ENCODE measurements around the gene TMEM51. TPM values are rescaled to one million over a fixed set of nuclear protein-coding genes. Genes with fewer than 3 reads are reported as not detected.

Gene TMEM51
- total and polyA plus RNA-seq, 5 donors from 2014 or later = not detected

DNA sequence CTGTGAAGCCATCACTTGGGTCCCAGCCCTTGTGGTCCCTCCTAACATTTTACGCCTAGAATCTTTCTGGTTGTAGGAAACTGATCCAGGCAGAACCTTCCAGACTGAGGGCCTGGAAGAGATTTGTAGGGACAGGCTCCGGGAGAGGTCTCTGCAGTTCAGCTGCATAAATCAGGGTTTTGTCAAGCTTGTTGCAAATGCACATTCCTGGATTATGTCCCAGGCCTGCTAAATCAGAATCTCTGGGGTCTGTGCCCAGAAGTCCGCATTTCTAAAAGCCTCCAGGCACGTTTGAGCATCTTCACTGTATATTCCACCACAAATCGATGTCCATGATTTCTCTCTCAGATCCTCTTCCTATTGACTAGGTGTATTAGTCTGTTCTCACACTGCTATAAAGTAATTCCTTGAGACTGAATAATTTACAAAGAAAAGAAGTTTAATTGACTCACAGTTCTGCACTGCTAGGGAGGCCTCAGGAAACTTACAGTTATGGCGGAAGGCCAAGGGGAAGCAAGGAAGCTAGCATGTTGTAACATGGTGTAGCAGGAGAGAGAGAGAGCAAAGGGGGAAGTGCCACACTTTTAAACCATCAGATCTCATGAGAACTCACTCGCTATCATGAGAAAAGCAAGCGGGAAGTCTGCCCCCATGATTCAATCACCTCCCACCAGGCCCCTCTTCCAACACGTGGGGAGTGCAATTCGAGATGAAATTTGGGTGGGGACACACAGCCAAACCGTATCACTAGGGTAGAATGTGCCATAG, 92.2 kb downstream of the TMEM51 start:
- no peaks in the 10 kb centered on the region for H3K9me3 ChIP-seq (ENCODE audit: control insufficient read depth in 2 of 2, low read length in 2 of 2)
- ATAC-seq (ENCODE audit: low read depth in 2 of 2) (no peak), DNase-seq (no peak)
- no peaks in the 10 kb centered on the region for H3K4me1 ChIP-seq (ENCODE audit: control insufficient read depth, insufficient read depth, low read length, poor library complexity, severe bottlenecking)
- H3K36me3 ChIP-seq (ENCODE audit: control insufficient read depth, insufficient read depth, low read length) = no peaks in the 10 kb centered on the region
- H3K4me3 ChIP-seq (ENCODE audit: low read depth, low read length) = no peak overlapping the region
- Mint-ChIP-seq H3K27ac (no peak overlapping the region), H3K4me3 (peak overlapping the region in 1 of 4 donors; percentile 69), H3K27me3 (peaks cover 55% of the 10 kb centered on the region), H3K9me3 (peaks cover 0 to 5% (median 0%) of the 10 kb centered on the region in 7 donors), H3K36me3 (peaks cover 9% of the 10 kb centered on the region), H3K4me1 (peaks cover 0 to 24% (median 15%) of the 10 kb centered on the region in 4 donors)
- H3K27ac ChIP-seq (ENCODE audit: insufficient read depth, low read length, poor library complexity, severe bottlenecking) = no peak overlapping the region
- peaks cover 14% of the 10 kb centered on the region for H3K27me3 ChIP-seq (ENCODE audit: control insufficient read depth, insufficient read depth, low read length)

DNA sequence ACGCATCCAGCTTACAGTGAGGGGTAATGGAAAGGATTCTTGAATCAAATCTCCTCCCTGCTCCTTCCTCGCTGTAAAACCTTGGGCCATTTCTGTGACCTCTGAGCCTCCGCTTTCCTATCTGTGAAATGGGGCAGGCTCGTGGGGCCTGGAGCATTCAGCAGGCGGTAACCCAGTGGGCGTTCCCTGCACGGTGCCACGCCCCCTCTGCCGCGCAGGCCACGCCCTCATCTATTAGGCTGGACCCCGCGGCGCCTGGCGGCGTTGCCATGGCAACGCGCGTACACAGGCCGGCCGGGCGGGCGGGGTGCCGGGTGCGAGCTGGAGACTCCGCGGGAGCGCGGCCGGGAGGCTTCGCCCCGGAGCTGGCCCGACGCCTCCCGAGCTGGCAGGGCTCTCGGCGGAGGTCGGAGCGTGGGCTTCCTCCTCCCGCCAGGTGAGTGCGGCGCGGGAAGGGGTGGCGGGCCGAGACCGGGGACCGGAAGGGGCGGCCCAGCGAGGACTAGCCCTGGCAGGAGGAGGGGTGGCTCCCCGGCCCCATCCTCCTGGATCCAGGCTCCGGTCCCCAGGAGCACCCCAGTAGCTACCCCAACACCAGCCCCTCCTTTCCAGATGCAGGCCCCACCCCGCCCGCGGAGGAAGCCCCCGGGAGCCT, 93.5 kb downstream of the TMEM51 start, which contains the start of gene FHAD1:
Gene FHAD1 (plus strand): TSS at position 264 of the 655 bp plus-strand sequence. CDS start 4,562 bp downstream, outside the sequence.
- Histone ChIP-seq H3K9me3 (ENCODE audit: control insufficient read depth in 2 of 2, low read length in 2 of 2) (no peaks in the 10 kb centered on the region), H3K36me3 (ENCODE audit: control insufficient read depth, insufficient read depth, low read length) (no peaks in the 10 kb centered on the region), H3K27ac (ENCODE audit: insufficient read depth, low read length, poor library complexity, severe bottlenecking) (no peak within 1 kb of the TSS), H3K27me3 (ENCODE audit: control insufficient read depth, insufficient read depth, low read length) (peaks cover 14% of the 10 kb centered on the region), H3K4me3 (ENCODE audit: low read depth, low read length) (no peak within 1 kb of the TSS), H3K4me1 (ENCODE audit: control insufficient read depth, insufficient read depth, low read length, poor library complexity, severe bottlenecking) (no peaks in the 10 kb centered on the region)
- Mint-ChIP-seq H3K9me3 (peaks cover 0 to 5% (median 0%) of the 10 kb centered on the region in 7 donors), H3K27ac (peak within 1 kb of the TSS in 1 of 3 donors; percentile 54), H3K27me3 (peaks cover 64% of the 10 kb centered on the region), H3K4me1 (peaks cover 0 to 27% (median 15%) of the 10 kb centered on the region in 4 donors), H3K36me3 (peaks cover 9% of the 10 kb centered on the region), H3K4me3 (peak within 1 kb of the TSS; percentile 52 to 79 (median 70))
- ATAC-seq (ENCODE audit: low read depth in 2 of 2) = peak in 1 of 2 donors; percentile 47
- DNase-seq = peak in 2 of 3 donors; percentile 6 to 44

DNA sequence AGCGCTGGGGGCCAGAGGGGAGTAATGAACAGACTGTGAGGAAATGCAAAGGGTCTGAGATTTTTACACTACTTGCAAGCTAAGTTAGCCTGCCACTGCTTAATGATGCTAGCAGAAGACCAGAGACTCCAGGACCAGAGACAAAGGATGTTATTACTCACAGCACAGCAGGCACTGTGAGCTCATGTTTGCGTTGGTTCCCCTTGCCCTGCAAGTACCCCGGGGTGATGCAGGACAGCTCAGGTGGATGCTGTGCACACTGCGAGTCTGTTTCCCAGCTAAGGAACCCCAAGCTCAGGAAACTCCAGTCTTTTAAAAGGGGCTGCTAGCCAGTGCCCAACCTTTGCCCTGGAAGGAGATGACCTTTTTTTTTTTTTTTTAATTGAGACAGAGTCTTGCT, 94.7 kb downstream of the TMEM51 start:
- ATAC-seq (ENCODE audit: low read depth in 2 of 2) (no peak), DNase-seq (no peak)
- peaks cover 9% of the 10 kb centered on the region for H3K36me3 Mint-ChIP-seq
- no peaks in the 10 kb centered on the region for H3K36me3 ChIP-seq (ENCODE audit: control insufficient read depth, insufficient read depth, low read length)
- peaks cover 14% of the 10 kb centered on the region for H3K27me3 ChIP-seq (ENCODE audit: control insufficient read depth, insufficient read depth, low read length)
- no peak overlapping the region for H3K4me3 ChIP-seq (ENCODE audit: low read depth, low read length)
- H3K9me3 Mint-ChIP-seq = peaks cover 0 to 5% (median 0%) of the 10 kb centered on the region in 7 donors
- peaks cover 7 to 36% (median 22%) of the 10 kb centered on the region in 4 donors for H3K4me1 Mint-ChIP-seq
- peak overlapping the region in 2 of 4 donors; percentile 3 to 52 for H3K4me3 Mint-ChIP-seq
- H3K9me3 ChIP-seq (ENCODE audit: control insufficient read depth in 2 of 2, low read length in 2 of 2) = no peaks in the 10 kb centered on the region
- peaks cover 62% of the 10 kb centered on the region for H3K27me3 Mint-ChIP-seq
- peaks cover 7% of the 10 kb centered on the region for H3K4me1 ChIP-seq (ENCODE audit: control insufficient read depth, insufficient read depth, low read length, poor library complexity, severe bottlenecking)
- peak overlapping the region in 1 of 3 donors; percentile 54 for H3K27ac Mint-ChIP-seq
- H3K27ac ChIP-seq (ENCODE audit: insufficient read depth, low read length, poor library complexity, severe bottlenecking) = no peak overlapping the region

DNA sequence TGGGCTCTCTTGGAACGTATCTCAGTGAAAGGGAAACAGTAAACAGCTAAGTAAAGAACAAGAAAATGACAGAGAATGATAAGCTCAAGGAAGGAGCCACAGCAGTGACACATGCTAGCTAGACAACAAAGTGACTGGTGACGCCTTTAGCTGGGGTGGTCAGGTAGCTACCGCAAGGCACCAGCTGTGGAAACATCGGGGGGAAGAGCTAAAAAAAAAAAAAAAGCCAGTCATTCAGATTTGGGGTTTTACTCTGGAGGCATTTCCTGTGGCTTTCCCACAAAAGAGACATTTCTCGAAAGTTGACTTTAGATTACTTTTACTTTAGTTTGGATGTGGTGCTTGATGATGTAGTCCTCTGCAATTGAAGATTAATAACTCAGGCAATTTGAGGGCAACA, 95.5 kb downstream of the TMEM51 start:
- peak overlapping the region in 2 of 4 donors; percentile 27 to 69 for H3K4me3 Mint-ChIP-seq

DNA sequence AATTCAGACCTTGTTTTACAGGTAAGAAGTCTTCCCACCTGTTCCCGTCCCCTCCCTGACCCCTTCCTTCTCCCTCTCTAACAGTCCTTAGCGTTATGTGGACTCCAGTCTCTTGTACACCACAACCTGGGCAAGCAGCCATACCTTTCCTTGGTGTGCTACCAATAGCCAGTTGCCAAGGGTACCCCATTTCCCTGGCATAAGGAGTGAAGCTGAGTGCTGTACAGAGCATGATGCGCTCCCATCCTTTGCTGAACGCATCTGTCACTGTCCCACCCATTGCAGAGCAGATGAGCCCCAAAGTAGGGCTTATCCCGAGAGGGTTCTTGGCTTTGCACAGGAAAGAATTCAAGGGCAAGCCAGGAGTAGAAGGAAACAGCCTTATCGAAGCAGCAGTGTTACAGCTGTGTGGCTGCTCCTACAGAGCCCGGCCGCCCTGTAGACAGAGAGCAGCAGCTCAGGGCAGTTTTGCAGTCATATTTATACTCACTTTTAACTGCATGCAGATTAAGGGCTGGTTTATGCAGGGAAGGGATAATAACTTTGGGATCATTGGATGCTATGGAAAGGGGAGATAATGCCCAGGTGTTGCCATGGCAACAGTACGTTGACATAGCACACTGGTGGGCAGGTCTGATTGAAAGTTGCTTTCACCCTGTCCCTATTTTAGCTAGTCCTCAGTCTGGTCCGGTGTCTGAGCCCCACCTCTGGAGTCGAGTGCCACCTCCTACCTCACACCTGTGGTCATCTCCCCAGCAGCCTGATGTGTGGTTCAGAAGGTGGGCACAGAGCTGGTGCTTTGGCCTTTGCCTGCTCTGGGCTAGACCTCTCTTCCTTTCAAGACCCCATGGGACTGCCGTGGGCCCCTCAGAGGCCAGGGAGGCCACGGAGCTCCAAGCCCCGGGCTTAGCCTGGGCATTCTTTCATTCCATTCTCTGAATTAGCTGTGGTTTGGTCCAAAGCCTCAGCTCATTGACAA, 98.6 kb downstream of the TMEM51 start:
- Mint-ChIP-seq H3K27ac (no peak overlapping the region), H3K4me3 (no peak overlapping the region), H3K36me3 (peaks cover 4% of the 10 kb centered on the region), H3K9me3 (peaks cover 0 to 4% (median 0%) of the 10 kb centered on the region in 7 donors), H3K27me3 (peaks cover 40% of the 10 kb centered on the region), H3K4me1 (peaks cover 15 to 31% (median 19%) of the 10 kb centered on the region in 4 donors)
- Histone ChIP-seq H3K4me3 (ENCODE audit: low read depth, low read length) (no peak overlapping the region), H3K27me3 (ENCODE audit: control insufficient read depth, insufficient read depth, low read length) (peaks cover 7% of the 10 kb centered on the region), H3K36me3 (ENCODE audit: control insufficient read depth, insufficient read depth, low read length) (no peaks in the 10 kb centered on the region), H3K9me3 (ENCODE audit: control insufficient read depth in 2 of 2, low read length in 2 of 2) (no peaks in the 10 kb centered on the region), H3K4me1 (ENCODE audit: control insufficient read depth, insufficient read depth, low read length, poor library complexity, severe bottlenecking) (peaks cover 7% of the 10 kb centered on the region), H3K27ac (ENCODE audit: insufficient read depth, low read length, poor library complexity, severe bottlenecking) (no peak overlapping the region)
- no peak for DNase-seq
- ATAC-seq (ENCODE audit: low read depth in 2 of 2) = no peak

More for the DNA sequence above, 95.5 kb downstream of the TMEM51 start:
- Histone ChIP-seq H3K9me3 (ENCODE audit: control insufficient read depth in 2 of 2, low read length in 2 of 2) (no peaks in the 10 kb centered on the region), H3K4me1 (ENCODE audit: control insufficient read depth, insufficient read depth, low read length, poor library complexity, severe bottlenecking) (peaks cover 7% of the 10 kb centered on the region), H3K4me3 (ENCODE audit: low read depth, low read length) (no peak overlapping the region), H3K36me3 (ENCODE audit: control insufficient read depth, insufficient read depth, low read length) (no peaks in the 10 kb centered on the region), H3K27me3 (ENCODE audit: control insufficient read depth, insufficient read depth, low read length) (peaks cover 14% of the 10 kb centered on the region), H3K27ac (ENCODE audit: insufficient read depth, low read length, poor library complexity, severe bottlenecking) (no peak overlapping the region)
- peaks cover 0 to 5% (median 0%) of the 10 kb centered on the region in 7 donors for H3K9me3 Mint-ChIP-seq
- H3K36me3 Mint-ChIP-seq = peaks cover 9% of the 10 kb centered on the region
- ATAC-seq (ENCODE audit: low read depth in 2 of 2) (peak; percentile 46 to 52), DNase-seq (peak in 2 of 3 donors; percentile 16 to 44)
- peaks cover 58% of the 10 kb centered on the region for H3K27me3 Mint-ChIP-seq
- H3K4me1 Mint-ChIP-seq = peaks cover 15 to 42% (median 24%) of the 10 kb centered on the region in 4 donors
- H3K27ac Mint-ChIP-seq = no peak overlapping the region

DNA sequence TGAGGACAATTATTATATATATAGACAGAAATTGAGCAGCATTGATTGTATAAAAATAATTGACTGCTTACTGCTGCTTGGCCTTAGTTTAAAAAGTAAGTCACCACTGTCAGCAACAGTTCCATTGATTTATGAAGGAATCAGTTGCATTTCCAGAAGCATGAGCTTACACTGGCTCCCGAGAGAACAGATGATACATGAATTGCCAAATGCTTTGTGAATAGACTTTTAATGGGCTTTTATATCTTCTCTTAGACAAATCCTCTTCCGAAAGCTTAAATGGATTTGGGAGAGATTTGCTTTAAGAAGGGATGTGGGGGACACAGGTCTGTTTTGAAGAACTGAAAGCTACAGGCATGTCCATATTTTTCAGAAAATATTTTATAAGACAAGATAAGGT, 101.0 kb downstream of the TMEM51 start:
- Mint-ChIP-seq H3K9me3 (no peaks in the 10 kb centered on the region), H3K36me3 (no peaks in the 10 kb centered on the region), H3K27me3 (peaks cover 26% of the 10 kb centered on the region), H3K4me3 (no peak overlapping the region), H3K27ac (no peak overlapping the region), H3K4me1 (peaks cover 7 to 18% (median 13%) of the 10 kb centered on the region in 4 donors)
- Histone ChIP-seq H3K27ac (ENCODE audit: insufficient read depth, low read length, poor library complexity, severe bottlenecking) (no peak overlapping the region), H3K27me3 (ENCODE audit: control insufficient read depth, insufficient read depth, low read length) (peaks cover 4% of the 10 kb centered on the region), H3K4me1 (ENCODE audit: control insufficient read depth, insufficient read depth, low read length, poor library complexity, severe bottlenecking) (peaks cover 7% of the 10 kb centered on the region), H3K9me3 (ENCODE audit: control insufficient read depth in 2 of 2, low read length in 2 of 2) (no peaks in the 10 kb centered on the region), H3K4me3 (ENCODE audit: low read depth, low read length) (no peak overlapping the region), H3K36me3 (ENCODE audit: control insufficient read depth, insufficient read depth, low read length) (no peaks in the 10 kb centered on the region)
- DNase-seq (no peak), ATAC-seq (ENCODE audit: low read depth in 2 of 2) (no peak)

DNA sequence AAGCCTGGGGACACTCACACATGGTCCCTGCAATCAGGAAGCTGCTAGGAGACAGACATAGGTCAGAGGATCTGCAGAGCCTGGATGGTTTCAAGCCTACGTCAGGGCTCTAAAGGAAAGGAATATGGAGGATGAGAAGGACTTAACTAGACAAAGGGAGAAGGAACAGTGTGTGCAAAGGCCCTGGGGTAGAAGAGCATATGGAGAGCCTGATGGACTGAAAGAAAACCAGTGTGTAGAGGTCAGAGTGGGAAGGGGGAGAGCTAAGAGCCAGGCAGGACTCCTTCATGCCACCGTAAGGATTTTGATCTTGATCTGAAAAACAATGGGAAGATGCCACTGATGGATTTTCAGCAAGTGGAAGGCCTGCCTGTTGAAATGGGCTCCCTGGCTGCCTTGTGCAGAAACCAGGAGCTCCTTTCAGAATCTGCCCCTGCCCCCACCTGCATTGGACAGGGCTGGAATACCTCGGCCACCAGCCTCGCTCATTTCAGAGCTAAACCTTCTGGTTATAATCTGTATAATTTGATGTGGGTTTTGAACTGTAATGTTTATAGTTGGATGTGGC, 102.1 kb downstream of the TMEM51 start:
- H3K36me3 Mint-ChIP-seq = no peaks in the 10 kb centered on the region
- DNase-seq = no peak
- H3K4me1 Mint-ChIP-seq = peaks cover 7 to 18% (median 13%) of the 10 kb centered on the region in 4 donors
- no peaks in the 10 kb centered on the region for H3K9me3 Mint-ChIP-seq
- no peaks in the 10 kb centered on the region for H3K36me3 ChIP-seq (ENCODE audit: control insufficient read depth, insufficient read depth, low read length)
- H3K27ac ChIP-seq (ENCODE audit: insufficient read depth, low read length, poor library complexity, severe bottlenecking) = no peak overlapping the region
- ATAC-seq (ENCODE audit: low read depth in 2 of 2) = no peak
- no peak overlapping the region for H3K4me3 Mint-ChIP-seq
- no peak overlapping the region for H3K4me3 ChIP-seq (ENCODE audit: low read depth, low read length)
- H3K4me1 ChIP-seq (ENCODE audit: control insufficient read depth, insufficient read depth, low read length, poor library complexity, severe bottlenecking) = peaks cover 7% of the 10 kb centered on the region
- H3K27me3 ChIP-seq (ENCODE audit: control insufficient read depth, insufficient read depth, low read length) = no peaks in the 10 kb centered on the region
- H3K27me3 Mint-ChIP-seq = peaks cover 22% of the 10 kb centered on the region
- peak overlapping the region in 1 of 3 donors; percentile 48 for H3K27ac Mint-ChIP-seq
- H3K9me3 ChIP-seq (ENCODE audit: control insufficient read depth in 2 of 2, low read length in 2 of 2) = no peaks in the 10 kb centered on the region

Data from CD4-positive, CD25-positive, alpha-beta regulatory T cell (primary cell).